HG03469 (cell line): ENCODE measurements around the gene ST8SIA5.

ENCODE experiments used
- ATAC-seq: cut with Tn5 transposase; IDR thresholded peaks from one replicate; pipeline ENCODE4 v1.9.1; 2021; ENCODE audit warnings: mild to moderate bottlenecking, moderate library complexity, moderate number of reproducible peaks; ENCODE audit not compliant: unreplicated experiment

Gene ST8SIA5

GRCh38 chr18:46632401-46633071 is 124.3 kb downstream of the ST8SIA5 start:
- ATAC-seq = no peak

- no peak for ATAC-seq
Measured at GRCh38 chr18:46630991-46631390, 125.9 kb downstream of the ST8SIA5 start.

GRCh38 chr18:46630160-46630559 is 126.7 kb downstream of the ST8SIA5 start:
- no peak for ATAC-seq

GRCh38 chr18:46629361-46629760 is 127.5 kb downstream of the ST8SIA5 start:
- no peak for ATAC-seq

- ATAC-seq = no peak
Measured at GRCh38 chr18:46628206-46628605, 128.6 kb downstream of the ST8SIA5 start.

- ATAC-seq = no peak
Measured at GRCh38 chr18:46627136-46627535, 129.7 kb downstream of the ST8SIA5 start.

- no peak for ATAC-seq
Measured at GRCh38 chr18:46625069-46625468, 131.8 kb downstream of the ST8SIA5 start.

- ATAC-seq = no peak
Measured at GRCh38 chr18:46624127-46624526, 132.7 kb downstream of the ST8SIA5 start.

GRCh38 chr18:46623541-46623940 is 133.3 kb downstream of the ST8SIA5 start:
- ATAC-seq = no peak

- no peak for ATAC-seq
Measured at GRCh38 chr18:46622999-46623398, 133.9 kb downstream of the ST8SIA5 start.

GRCh38 chr18:46622451-46622850 is 134.4 kb downstream of the ST8SIA5 start:
- ATAC-seq = no peak

- ATAC-seq = no peak
Measured at GRCh38 chr18:46621871-46622270, 135.0 kb downstream of the ST8SIA5 start.

- no peak for ATAC-seq
Measured at GRCh38 chr18:46621111-46621766, 135.6 kb downstream of the ST8SIA5 start.

- ATAC-seq = no peak
Measured at GRCh38 chr18:46619559-46619958, 137.3 kb downstream of the ST8SIA5 start.
